Erythroblast (primary cell): ENCODE results near the gene PDE3A.

Source experiments
- GATA1 ChIP-seq: IDR thresholded peaks from 2 replicates; pipeline ENCODE4 v1.6.1; 2011; ENCODE audit warnings: low read depth, mild to moderate bottlenecking, control low read depth, low read length, moderate library complexity
- POLR2A ChIP-seq: IDR thresholded peaks from 2 replicates; pipeline ENCODE4 v1.6.1; 2011; ENCODE audit warnings: mild to moderate bottlenecking, low read length

GRCh38 chr12:20588042-20588441, 219.7 kb downstream of the PDE3A start:
- TF ChIP-seq POLR2A (no peak), GATA1 (no peak)
